Mucosa of rectum (tissue), 2 donors: Measurements from ENCODE around the gene CACNG5.

ENCODE experiments used
- H3K27ac ChIP-seq, 2 donors: one replicate each; pipeline ENCODE4 v1.7.0; 2013; ENCODE audit warnings: inconsistent platforms in 2 of 2, low read depth in 2 of 2, low read length in 2 of 2
- H3K27me3 ChIP-seq, 2 donors: one replicate each; pipeline ENCODE4 v1.7.0; 2013; ENCODE audit warnings: low read length in 2 of 2; ENCODE audit not compliant: control insufficient read depth in 2 of 2, insufficient read depth in 2 of 2
- H3K36me3 ChIP-seq, 2 donors: one replicate each; pipeline ENCODE4 v1.7.0; 2013; ENCODE audit warnings: low read length in 2 of 2; ENCODE audit not compliant: control insufficient read depth in 2 of 2, insufficient read depth in 2 of 2
- H3K4me1 ChIP-seq, 2 donors: one replicate each; pipeline ENCODE4 v1.7.0; 2013; ENCODE audit warnings: low read length in 2 of 2, mild to moderate bottlenecking in 1 of 2; ENCODE audit not compliant: control insufficient read depth in 2 of 2, insufficient read depth in 2 of 2
- H3K4me3 ChIP-seq, 2 donors: one replicate each; pipeline ENCODE4 v1.7.0; 2013; ENCODE audit warnings: low read length in 2 of 2
- H3K9ac ChIP-seq, 2 donors: one replicate each; pipeline ENCODE4 v1.7.0; 2013; ENCODE audit warnings: low read length in 2 of 2, low read depth in 1 of 2, mild to moderate bottlenecking in 1 of 2
- H3K9me3 ChIP-seq, 2 donors: one replicate each; pipeline ENCODE4 v1.7.0; 2013; ENCODE audit warnings: low read length in 2 of 2; ENCODE audit not compliant: control insufficient read depth in 2 of 2
- donor health status: healthy.
- donor health status: Normal muscosa, but diverticular disease.

Gene CACNG5

DNA sequence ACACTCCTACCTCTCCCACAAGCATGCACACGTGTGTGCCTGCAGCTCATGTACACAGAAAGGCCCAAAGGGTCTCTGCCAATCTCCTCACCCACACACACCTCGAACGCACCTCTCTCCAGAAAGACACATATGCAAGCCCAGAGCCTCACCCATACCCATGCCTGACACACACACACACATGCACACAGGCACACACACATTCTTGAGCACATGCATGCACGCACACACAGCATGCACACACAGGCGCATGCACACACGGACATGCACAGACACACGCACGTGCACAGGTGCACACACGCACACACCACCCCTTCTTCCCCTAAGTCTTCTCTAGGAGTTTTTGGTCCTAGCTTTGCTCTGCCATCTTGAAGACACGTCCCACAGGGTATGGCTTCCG is 80.9 kb downstream of the CACNG5 start:
- Histone ChIP-seq H3K4me1 (peaks cover 0 to 4% of the 10 kb centered on the region in 2 donors), H3K27ac (no peak overlapping the region), H3K4me3 (no peak overlapping the region), H3K9ac (no peak overlapping the region), H3K27me3 (no peaks in the 10 kb centered on the region), H3K9me3 (no peaks in the 10 kb centered on the region), H3K36me3 (no peaks in the 10 kb centered on the region)

GRCh38 chr17:66916946-66917345 is 82.0 kb downstream of the CACNG5 start:
- H3K27me3 ChIP-seq: no peaks in the 10 kb centered on the region
- no peak overlapping the region for H3K27ac ChIP-seq
- H3K9me3 ChIP-seq: peaks cover 0 to 4% of the 10 kb centered on the region in 2 donors
- H3K4me3 ChIP-seq: no peak overlapping the region
- H3K9ac ChIP-seq: no peak overlapping the region
- H3K4me1 ChIP-seq: peaks cover 0 to 4% of the 10 kb centered on the region in 2 donors
- H3K36me3 ChIP-seq: no peaks in the 10 kb centered on the region

DNA sequence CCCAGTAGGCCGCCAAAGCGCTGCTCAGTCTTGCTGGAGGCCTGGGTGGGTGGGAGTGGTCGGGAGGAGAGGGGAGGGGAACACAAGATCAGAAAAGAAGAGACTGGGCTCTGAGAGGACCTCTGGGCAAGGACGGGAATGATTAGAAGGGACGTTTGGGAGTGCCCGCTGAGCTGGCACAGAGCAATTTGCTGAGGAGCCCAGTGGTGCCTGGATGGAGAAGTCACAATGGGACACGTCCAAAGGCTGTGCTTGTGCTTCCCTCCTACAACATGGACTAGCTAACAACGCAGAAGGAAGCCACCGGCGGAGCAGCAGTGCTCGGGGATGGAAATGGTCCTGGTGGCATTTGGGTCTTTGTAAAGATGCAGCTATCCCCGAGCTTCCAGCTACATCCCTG is 84.0 kb downstream of the CACNG5 start:
- Histone ChIP-seq H3K9me3 (peaks cover 0 to 4% of the 10 kb centered on the region in 2 donors), H3K27me3 (no peaks in the 10 kb centered on the region), H3K36me3 (no peaks in the 10 kb centered on the region), H3K4me1 (peaks cover 0 to 4% of the 10 kb centered on the region in 2 donors), H3K4me3 (no peak overlapping the region), H3K9ac (no peak overlapping the region), H3K27ac (no peak overlapping the region)

GRCh38 chr17:66920435-66920834 is 85.5 kb downstream of the CACNG5 start:
- no peak overlapping the region for H3K27ac ChIP-seq
- H3K4me1 ChIP-seq: no peaks in the 10 kb centered on the region
- no peak overlapping the region for H3K4me3 ChIP-seq
- H3K27me3 ChIP-seq: no peaks in the 10 kb centered on the region
- peaks cover 0 to 4% of the 10 kb centered on the region in 2 donors for H3K9me3 ChIP-seq
- H3K36me3 ChIP-seq: no peaks in the 10 kb centered on the region
- no peak overlapping the region for H3K9ac ChIP-seq

DNA sequence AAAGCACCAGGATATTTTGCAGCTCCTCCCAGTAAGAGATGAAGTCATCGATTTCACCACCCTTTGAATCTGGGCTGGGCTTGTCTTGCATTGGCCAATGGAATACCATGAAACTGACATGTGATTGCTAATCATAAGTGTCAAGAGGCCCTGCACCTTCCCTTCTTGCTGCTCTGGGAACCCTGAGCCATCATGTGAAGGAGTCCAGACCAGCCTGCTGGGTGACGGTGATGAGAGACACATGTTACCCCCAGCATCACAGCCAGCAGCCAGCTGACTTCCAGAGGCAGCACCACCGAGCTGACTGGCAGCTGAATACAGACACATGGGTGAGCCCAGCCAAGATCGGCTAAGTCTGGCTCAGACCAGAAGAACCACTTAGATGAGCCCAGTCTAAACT is 86.0 kb downstream of the CACNG5 start:
- H3K4me1 ChIP-seq: no peaks in the 10 kb centered on the region
- H3K36me3 ChIP-seq: no peaks in the 10 kb centered on the region
- H3K27ac ChIP-seq: no peak overlapping the region
- no peak overlapping the region for H3K4me3 ChIP-seq
- peaks cover 0 to 1% of the 10 kb centered on the region in 2 donors for H3K27me3 ChIP-seq
- no peak overlapping the region for H3K9ac ChIP-seq
- peaks cover 0 to 4% of the 10 kb centered on the region in 2 donors for H3K9me3 ChIP-seq

GRCh38 chr17:66923886-66924285 is 89.0 kb downstream of the CACNG5 start:
- no peaks in the 10 kb centered on the region for H3K36me3 ChIP-seq
- H3K27ac ChIP-seq: no peak overlapping the region
- peaks cover 0 to 4% of the 10 kb centered on the region in 2 donors for H3K9me3 ChIP-seq
- no peaks in the 10 kb centered on the region for H3K4me1 ChIP-seq
- no peak overlapping the region for H3K4me3 ChIP-seq
- peaks cover 2 to 4% of the 10 kb centered on the region in 2 donors for H3K27me3 ChIP-seq
- H3K9ac ChIP-seq: no peak overlapping the region

DNA sequence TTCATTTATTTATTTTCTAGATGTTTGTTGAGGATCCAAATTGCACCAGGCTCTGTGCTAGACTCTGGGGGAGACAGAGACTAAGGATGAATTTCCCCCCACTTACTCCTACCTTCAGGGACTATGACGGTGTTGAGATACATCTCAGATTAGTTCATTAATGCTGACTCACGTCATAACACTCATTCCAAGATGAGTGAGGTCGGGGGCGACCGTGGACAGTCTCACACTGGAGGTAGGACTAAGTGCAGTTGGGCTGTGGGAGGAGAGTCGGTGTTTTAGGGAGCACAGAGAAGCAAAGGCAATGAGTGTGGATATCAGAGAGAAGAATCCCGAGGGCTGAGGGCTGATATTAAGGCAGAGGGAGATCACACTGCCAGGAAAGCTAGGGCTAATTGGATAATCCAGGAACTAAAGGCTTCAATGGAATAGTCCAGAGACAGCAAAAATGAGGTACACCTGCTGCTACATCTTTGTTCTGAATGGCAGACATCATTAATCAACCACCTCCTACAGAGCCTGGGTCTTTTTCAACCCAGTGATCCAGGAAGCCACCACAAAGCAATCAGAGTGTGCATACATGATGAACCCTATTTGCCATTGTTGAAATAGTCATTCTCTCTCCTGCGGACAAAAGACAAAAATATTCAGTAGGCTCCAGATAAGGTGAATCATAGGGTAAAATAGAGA is 91.0 kb downstream of the CACNG5 start:
- H3K9ac ChIP-seq: no peak overlapping the region
- no peaks in the 10 kb centered on the region for H3K4me1 ChIP-seq
- no peak overlapping the region for H3K4me3 ChIP-seq
- H3K27ac ChIP-seq: no peak overlapping the region
- no peaks in the 10 kb centered on the region for H3K36me3 ChIP-seq
- peaks cover 2 to 4% of the 10 kb centered on the region in 2 donors for H3K27me3 ChIP-seq
- peaks cover 0 to 2% of the 10 kb centered on the region in 2 donors for H3K9me3 ChIP-seq

- H3K27ac ChIP-seq: no peak overlapping the region
- no peaks in the 10 kb centered on the region for H3K4me1 ChIP-seq
- no peak overlapping the region for H3K4me3 ChIP-seq
- peaks cover 2 to 4% of the 10 kb centered on the region in 2 donors for H3K27me3 ChIP-seq
- no peak overlapping the region for H3K9ac ChIP-seq
- H3K36me3 ChIP-seq: no peaks in the 10 kb centered on the region
- no peaks in the 10 kb centered on the region for H3K9me3 ChIP-seq
Measured at GRCh38 chr17:66928949-66929348, 94.0 kb downstream of the CACNG5 start.

DNA sequence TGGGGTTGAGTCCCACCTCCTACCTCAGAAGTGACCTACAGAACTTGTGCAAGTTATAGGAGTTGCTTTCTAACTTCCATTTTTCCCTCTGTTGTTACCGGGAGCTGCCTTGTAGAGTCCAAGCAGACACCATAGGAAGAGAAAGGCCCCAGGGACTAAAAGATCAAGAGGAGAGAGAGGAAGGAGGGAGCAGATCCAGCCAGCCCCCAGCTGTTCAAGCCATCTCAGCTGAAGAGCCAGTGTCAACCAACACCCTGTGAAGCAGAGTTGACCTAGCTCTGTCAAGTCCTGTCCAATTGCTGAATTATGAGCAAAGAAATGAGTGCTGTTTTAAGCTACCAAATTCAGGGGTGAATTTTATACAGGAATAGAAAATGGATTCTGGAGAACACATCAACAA is 94.7 kb downstream of the CACNG5 start:
- Histone ChIP-seq H3K27me3 (peaks cover 2 to 4% of the 10 kb centered on the region in 2 donors), H3K4me1 (no peaks in the 10 kb centered on the region), H3K27ac (no peak overlapping the region), H3K9me3 (no peaks in the 10 kb centered on the region), H3K36me3 (no peaks in the 10 kb centered on the region), H3K9ac (no peak overlapping the region), H3K4me3 (no peak overlapping the region)

- H3K27ac ChIP-seq: no peak overlapping the region
- no peak overlapping the region for H3K4me3 ChIP-seq
- H3K4me1 ChIP-seq: no peaks in the 10 kb centered on the region
- H3K9ac ChIP-seq: no peak overlapping the region
- H3K27me3 ChIP-seq: peaks cover 2 to 3% of the 10 kb centered on the region in 2 donors
- H3K9me3 ChIP-seq: no peaks in the 10 kb centered on the region
- H3K36me3 ChIP-seq: no peaks in the 10 kb centered on the region
Measured at GRCh38 chr17:66930933-66931332, 96.0 kb downstream of the CACNG5 start.
